ENCODE measurements around the gene TOB2. TPM values are rescaled to one million over a fixed set of nuclear protein-coding genes. Genes with fewer than 3 reads are reported as not detected.
A peak's percentile ranks its signal among the peaks of the same experiment; 100 is the strongest.
"Not testable (repeated sequence)": the region's sequence is repeated elsewhere in the genome, so short reads cannot be mapped to it uniquely, and the experiment has no call there.

TOB2 gene
- total RNA-seq, 6 experiments from 2014 or later: 49.2 to 54.9 (median 51.9) TPM

- no peak for TF ChIP-seq CTCF (IDR thresholded peaks at IDR 0.05)
- H3K9me3 Mint-ChIP-seq: no peaks in the 10 kb centered on the region
- H3K27ac Mint-ChIP-seq: no peak overlapping the region
- H3K27me3 Mint-ChIP-seq (ENCODE audit: insufficient read depth): peaks cover 5% of the 10 kb centered on the region
- no peak for DNase-seq
- H3K4me1 Mint-ChIP-seq (ENCODE audit: low read depth): peaks cover 31% of the 10 kb centered on the region
- H3K4me3 Mint-ChIP-seq: no peak overlapping the region
- peaks cover 19% of the 10 kb centered on the region for H3K36me3 Mint-ChIP-seq (ENCODE audit: low read depth)
Measured at GRCh38 chr22:41471568-41471967, 25.0 kb upstream of the TOB2 start.

GRCh38 chr22:41470886-41471285, 24.3 kb upstream of the TOB2 start:
- H3K9me3 Mint-ChIP-seq: no peaks in the 10 kb centered on the region
- no peak for TF ChIP-seq CTCF (IDR thresholded peaks at IDR 0.05)
- peak overlapping the region; percentile 90 for H3K4me3 Mint-ChIP-seq

GRCh38 chr22:41469218-41469851, 22.7 kb upstream of the TOB2 start:
- Mint-ChIP-seq H3K36me3 (ENCODE audit: low read depth) (peaks cover 25% of the 10 kb centered on the region), H3K27ac (peak overlapping the region; percentile 98), H3K9me3 (no peaks in the 10 kb centered on the region), H3K4me1 (ENCODE audit: low read depth) (peaks cover 31% of the 10 kb centered on the region), H3K4me3 (peak overlapping the region; percentile 90), H3K27me3 (ENCODE audit: insufficient read depth) (peaks cover 5% of the 10 kb centered on the region)
- TF ChIP-seq CTCF (IDR thresholded peaks at IDR 0.05): peak; percentile 14; the same call in 1 of the 2 replicates
- DNase-seq: no peak

More at GRCh38 chr22:41470886-41471285, 24.3 kb upstream of the TOB2 start:
- Mint-ChIP-seq H3K27ac (peak overlapping the region; percentile 53; the same call in 1 of the 2 replicates), H3K27me3 (ENCODE audit: insufficient read depth) (peaks cover 5% of the 10 kb centered on the region), H3K4me1 (ENCODE audit: low read depth) (peaks cover 31% of the 10 kb centered on the region), H3K36me3 (ENCODE audit: low read depth) (peaks cover 19% of the 10 kb centered on the region)
- DNase-seq: no peak

GRCh38 chr22:41468381-41469217, 22.0 kb upstream of the TOB2 start, which contains the start of the genes ACO2 and PHF5A:
Gene ACO2 (plus strand): TSS chr22:41469117. CDS start chr22:41469147, 30 bp downstream.
Gene PHF5A (minus strand): TSS chr22:41468692. CDS start chr22:41468653, 39 bp downstream.
- Mint-ChIP-seq H3K27ac (peak within 1 kb of the TSS; percentile 98), H3K4me1 (ENCODE audit: low read depth) (peaks cover 31% of the 10 kb centered on the region), H3K9me3 (no peaks in the 10 kb centered on the region), H3K36me3 (ENCODE audit: low read depth) (peaks cover 29% of the 10 kb centered on the region), H3K4me3 (peak within 1 kb of the TSS; percentile 90), H3K27me3 (ENCODE audit: insufficient read depth) (peaks cover 5% of the 10 kb centered on the region)
- no peak for TF ChIP-seq CTCF (IDR thresholded peaks at IDR 0.05)
- peak; percentile 97 for DNase-seq

- peaks cover 6% of the 10 kb centered on the region for H3K4me1 Mint-ChIP-seq (ENCODE audit: low read depth)
- H3K27me3 Mint-ChIP-seq (ENCODE audit: insufficient read depth): no peaks in the 10 kb centered on the region; the same call in 1 of the 2 replicates
- H3K36me3 Mint-ChIP-seq (ENCODE audit: low read depth): peaks cover 28% of the 10 kb centered on the region
- no peak overlapping the region for H3K27ac Mint-ChIP-seq
- no peak overlapping the region for H3K4me3 Mint-ChIP-seq
- DNase-seq: no peak
- no peak for TF ChIP-seq CTCF (IDR thresholded peaks at IDR 0.05)
- H3K9me3 Mint-ChIP-seq: no peaks in the 10 kb centered on the region
Measured at GRCh38 chr22:41461901-41462300, 15.3 kb upstream of the TOB2 start.

- H3K27me3 Mint-ChIP-seq (ENCODE audit: insufficient read depth); H3K4me3 Mint-ChIP-seq; H3K9me3 Mint-ChIP-seq; DNase-seq; H3K4me1 Mint-ChIP-seq (ENCODE audit: low read depth); H3K27ac Mint-ChIP-seq: not testable (repeated sequence)
- H3K36me3 Mint-ChIP-seq (ENCODE audit: low read depth): peaks cover 28% of the 10 kb centered on the region
Measured at GRCh38 chr22:41460071-41460470, 13.5 kb upstream of the TOB2 start.
